ENCODE data around the gene PAFAH2.

PAFAH2 gene

DNA sequence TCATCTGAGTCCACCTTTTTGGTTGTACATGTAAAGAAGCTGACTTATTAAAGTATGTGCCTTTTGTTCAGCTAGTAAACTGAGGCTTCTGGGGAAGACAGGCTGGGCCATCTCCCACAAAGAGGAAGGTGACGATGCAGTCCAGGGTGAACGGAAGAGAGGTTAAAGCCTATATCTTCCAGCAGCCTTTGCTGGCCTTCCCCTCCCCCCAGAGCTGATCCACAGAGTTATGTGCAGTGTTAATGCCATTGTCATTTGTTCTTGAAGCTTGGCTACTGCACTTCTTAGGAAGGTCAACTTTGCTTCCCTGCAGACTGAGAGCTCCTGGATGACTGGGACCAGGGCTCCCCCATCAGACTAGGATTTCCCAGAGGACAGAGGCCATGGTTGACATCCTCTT lies 45.9 kb upstream of the PAFAH2 start:
- no peak for DNase-seq (ENCODE audit: low read depth)
- H3K4me3 ChIP-seq (ENCODE audit: low read length), result no peak overlapping the region
- TF ChIP-seq, protein P1, sequence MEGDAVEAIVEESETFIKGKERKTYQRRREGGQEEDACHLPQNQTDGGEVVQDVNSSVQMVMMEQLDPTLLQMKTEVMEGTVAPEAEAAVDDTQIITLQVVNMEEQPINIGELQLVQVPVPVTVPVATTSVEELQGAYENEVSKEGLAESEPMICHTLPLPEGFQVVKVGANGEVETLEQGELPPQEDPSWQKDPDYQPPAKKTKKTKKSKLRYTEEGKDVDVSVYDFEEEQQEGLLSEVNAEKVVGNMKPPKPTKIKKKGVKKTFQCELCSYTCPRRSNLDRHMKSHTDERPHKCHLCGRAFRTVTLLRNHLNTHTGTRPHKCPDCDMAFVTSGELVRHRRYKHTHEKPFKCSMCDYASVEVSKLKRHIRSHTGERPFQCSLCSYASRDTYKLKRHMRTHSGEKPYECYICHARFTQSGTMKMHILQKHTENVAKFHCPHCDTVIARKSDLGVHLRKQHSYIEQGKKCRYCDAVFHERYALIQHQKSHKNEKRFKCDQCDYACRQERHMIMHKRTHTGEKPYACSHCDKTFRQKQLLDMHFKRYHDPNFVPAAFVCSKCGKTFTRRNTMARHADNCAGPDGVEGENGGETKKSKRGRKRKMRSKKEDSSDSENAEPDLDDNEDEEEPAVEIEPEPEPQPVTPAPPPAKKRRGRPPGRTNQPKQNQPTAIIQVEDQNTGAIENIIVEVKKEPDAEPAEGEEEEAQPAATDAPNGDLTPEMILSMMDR (conservative IDR thresholded peaks at IDR 0.05; ENCODE audit: low read length), result no peak

DNA sequence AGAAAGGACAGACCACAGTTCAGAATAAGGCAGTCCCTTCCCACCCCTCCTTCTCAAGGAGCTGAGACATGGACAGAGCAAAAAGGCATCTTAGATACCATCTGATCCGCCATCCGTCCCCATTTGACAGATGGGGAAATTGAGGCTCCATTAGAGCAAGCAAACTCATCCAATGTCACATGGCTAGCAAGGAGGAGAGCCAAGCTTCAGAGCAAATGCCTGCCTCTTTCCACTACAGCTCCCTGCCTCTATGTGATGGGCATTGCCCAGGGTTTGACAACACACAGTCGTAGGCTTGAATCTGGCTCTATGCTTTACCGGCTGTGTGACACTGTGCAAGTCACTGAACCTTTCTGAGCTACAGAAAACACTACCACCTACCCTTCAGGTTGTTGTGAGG lies 44.1 kb upstream of the PAFAH2 start:
- no peak overlapping the region for H3K4me3 ChIP-seq (ENCODE audit: low read length)
- DNase-seq (ENCODE audit: low read depth), result no peak
- TF ChIP-seq, protein P1 (conservative IDR thresholded peaks at IDR 0.05; ENCODE audit: low read length), result no peak

DNA sequence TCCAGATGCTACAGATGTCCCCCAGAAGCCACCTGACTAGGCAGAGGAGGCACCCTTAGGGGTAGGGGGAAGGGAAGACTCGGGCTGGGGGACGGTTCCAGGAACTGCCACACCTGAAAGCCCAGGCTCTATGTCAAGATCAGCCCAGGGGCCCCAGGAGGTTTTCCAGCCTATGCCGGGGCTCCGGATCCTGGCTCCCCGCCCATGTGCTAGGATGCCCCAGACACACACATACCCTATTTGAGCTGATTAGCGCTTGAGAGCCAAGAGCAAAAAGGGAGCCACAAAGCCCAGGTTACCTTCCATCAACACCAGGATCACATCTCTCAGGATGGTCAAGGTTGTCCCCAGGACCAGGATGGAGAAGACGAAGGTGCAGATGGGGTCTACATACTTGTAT lies 43.5 kb upstream of the PAFAH2 start:
- H3K4me3 ChIP-seq (ENCODE audit: low read length), result no peak overlapping the region
- DNase-seq (ENCODE audit: low read depth), result no peak
- TF ChIP-seq, protein P1 (conservative IDR thresholded peaks at IDR 0.05; ENCODE audit: low read length), result no peak

DNA sequence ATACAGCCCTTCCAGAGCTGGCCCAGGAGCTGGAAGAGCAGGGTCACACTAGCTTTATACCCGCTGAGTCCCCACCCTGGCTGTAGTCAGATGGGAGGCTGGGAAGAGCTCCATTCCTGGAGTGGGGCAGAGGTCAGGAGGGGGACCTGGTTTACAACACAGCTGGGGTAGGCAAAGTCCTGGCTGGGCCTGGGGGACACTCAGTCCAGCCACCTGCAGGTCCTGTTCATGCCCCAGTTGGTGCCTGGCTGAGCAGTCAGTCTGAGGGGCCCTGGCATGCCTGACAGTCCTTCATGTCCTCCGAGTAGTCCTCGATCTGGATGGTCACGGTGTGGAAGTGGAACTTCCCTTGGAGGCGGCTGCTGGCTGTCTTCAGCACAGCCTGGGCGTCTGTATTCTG lies 41.0 kb upstream of the PAFAH2 start:
- TF ChIP-seq, protein P1 (conservative IDR thresholded peaks at IDR 0.05; ENCODE audit: low read length), result no peak
- no peak for DNase-seq (ENCODE audit: low read depth)
- H3K4me3 ChIP-seq (ENCODE audit: low read length), result no peak overlapping the region

DNA sequence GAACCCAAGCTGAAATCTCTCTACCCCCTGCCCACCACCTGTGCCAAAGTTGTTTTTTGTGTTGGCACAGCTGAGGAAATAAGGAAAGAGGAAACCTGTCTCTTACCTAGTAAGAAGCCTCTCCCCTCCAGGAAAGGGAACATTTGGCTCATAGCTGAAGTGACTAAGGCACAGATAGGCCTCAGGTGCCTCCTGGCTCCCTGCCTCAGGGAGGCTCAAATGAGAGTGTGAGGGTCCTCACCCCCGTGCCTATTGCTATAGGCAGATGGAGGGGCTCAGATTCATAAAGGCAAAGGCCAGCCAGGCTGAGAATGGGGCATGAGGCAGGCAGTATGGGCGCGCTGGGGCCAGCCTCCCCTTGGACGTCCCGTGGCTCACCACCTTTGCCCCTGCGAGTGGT lies 40.6 kb upstream of the PAFAH2 start:
- DNase-seq (ENCODE audit: low read depth), result no peak
- TF ChIP-seq, protein P1 (conservative IDR thresholded peaks at IDR 0.05; ENCODE audit: low read length), result no peak

DNA sequence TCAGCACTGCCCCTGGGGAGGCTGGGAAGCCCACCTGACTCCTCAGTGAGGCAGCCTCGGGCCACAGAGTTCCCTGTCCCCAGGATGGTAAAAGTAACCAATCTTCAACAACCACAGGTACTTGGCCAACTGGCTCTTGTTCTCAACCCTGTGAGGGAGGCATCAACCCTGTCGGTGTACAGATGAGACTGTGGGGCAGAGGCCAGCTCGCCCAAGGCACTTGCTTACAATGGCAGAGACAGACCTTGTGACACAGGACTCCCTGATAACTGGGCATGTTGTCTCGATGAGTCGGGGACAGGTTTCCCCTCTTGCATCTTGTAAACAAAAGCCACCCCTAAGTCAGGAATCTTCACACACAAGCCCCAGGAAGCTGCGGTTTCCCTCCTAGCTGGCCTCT lies 40.0 kb upstream of the PAFAH2 start:
- TF ChIP-seq, protein P1 (conservative IDR thresholded peaks at IDR 0.05; ENCODE audit: low read length), result no peak
- DNase-seq (ENCODE audit: low read depth), result no peak
- no peak overlapping the region for H3K4me3 ChIP-seq (ENCODE audit: low read length)

More for the DNA sequence above, 40.6 kb upstream of the PAFAH2 start:
- H3K4me3 ChIP-seq (ENCODE audit: low read length), result no peak overlapping the region

DNA sequence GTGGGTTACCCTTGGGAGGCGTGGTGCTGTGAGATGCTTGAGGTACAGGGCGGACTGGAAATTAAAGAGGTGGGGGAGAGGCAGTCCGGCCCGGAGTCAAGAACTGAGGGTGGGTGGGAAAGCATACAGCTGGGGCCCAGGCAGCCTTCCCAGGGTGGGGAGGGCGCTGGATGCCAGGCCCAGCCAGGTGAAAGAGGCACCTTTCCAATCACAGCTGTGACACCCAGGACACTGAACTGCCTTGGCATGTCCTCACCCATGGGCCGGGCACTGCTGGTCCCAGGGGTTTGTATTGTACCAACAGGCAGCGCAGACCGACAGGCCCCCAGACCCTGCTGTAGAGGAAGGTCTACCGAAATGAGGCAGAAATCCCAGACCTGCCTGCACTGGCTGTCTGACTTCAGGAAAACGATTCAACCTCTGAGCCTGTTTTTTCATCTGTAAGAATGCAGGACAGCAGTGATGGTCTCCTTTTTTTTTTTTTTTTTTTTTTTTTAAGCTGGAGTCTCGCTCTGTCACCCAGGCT lies 39.0 kb upstream of the PAFAH2 start:
- DNase-seq (ENCODE audit: low read depth), result no peak
- no peak overlapping the region for H3K4me3 ChIP-seq (ENCODE audit: low read length)
- TF ChIP-seq, protein P1 (conservative IDR thresholded peaks at IDR 0.05; ENCODE audit: low read length), result no peak
